ENCODE results near the gene TRERF1.

- TF ChIP-seq CTCF (conservative IDR thresholded peaks at IDR 0.05; ENCODE audit: low read depth, low read length) = no peak
- no peak for TF ChIP-seq EZH2 (IDR thresholded peaks at IDR 0.05; ENCODE audit: low read length, unreplicated experiment)
Measured at GRCh38 chr6:42275376-42276033, 176.2 kb downstream of the TRERF1 start.
